HG02840 (cell line): Measurements from ENCODE around the gene TMEM52.

Source experiments
- ATAC-seq: cut with Tn5 transposase; IDR thresholded peaks from one replicate; pipeline ENCODE4 v1.9.1; 2021; ENCODE audit warnings: mild to moderate bottlenecking, moderate library complexity, moderate number of reproducible peaks; ENCODE audit not compliant: unreplicated experiment, low FRiP score

The TMEM52 gene

GRCh38 chr1:1916851-1917251, 2.2 kb downstream of the TMEM52 start:
- ATAC-seq: no peak

GRCh38 chr1:1915911-1916840, 2.9 kb downstream of the TMEM52 start:
- no peak for ATAC-seq

- no peak for ATAC-seq
These were observed 3.9 kb downstream of the TMEM52 start, which contains the start of gene CALML6 for GRCh38 chr1:1914971-1915692. Gene CALML6 (plus strand): TSS chr1:1915260. CDS start chr1:1915281, 21 bp downstream.

GRCh38 chr1:1914101-1914970, 4.7 kb downstream of the TMEM52 start:
- ATAC-seq: no peak

- ATAC-seq: no peak
These were observed 7.6 kb downstream of the TMEM52 start for GRCh38 chr1:1911350-1912041.

- no peak for ATAC-seq
These were observed 8.3 kb downstream of the TMEM52 start for GRCh38 chr1:1910651-1911331.

GRCh38 chr1:1910033-1910465, 9.0 kb downstream of the TMEM52 start:
- ATAC-seq: no peak

- ATAC-seq: no peak
These were observed 10.6 kb downstream of the TMEM52 start for GRCh38 chr1:1908506-1908791.

- ATAC-seq: no peak
These were observed 11.9 kb downstream of the TMEM52 start for GRCh38 chr1:1907098-1907736.

- ATAC-seq: no peak
These were observed 12.6 kb downstream of the TMEM52 start for GRCh38 chr1:1906185-1907097.

GRCh38 chr1:1903224-1903623, 15.9 kb downstream of the TMEM52 start:
- no peak for ATAC-seq

- ATAC-seq: no peak
These were observed 17.3 kb downstream of the TMEM52 start for GRCh38 chr1:1901641-1902294.

- ATAC-seq: no peak
These were observed 18.0 kb downstream of the TMEM52 start for GRCh38 chr1:1900883-1901640.

- ATAC-seq: no peak
These were observed 19.1 kb downstream of the TMEM52 start for GRCh38 chr1:1899967-1900327.

GRCh38 chr1:1899266-1899966, 19.7 kb downstream of the TMEM52 start:
- no peak for ATAC-seq

- ATAC-seq: no peak
These were observed 20.7 kb downstream of the TMEM52 start for GRCh38 chr1:1898246-1898933.
